Right renal pelvis (tissue), 4 donors: ENCODE results near the gene KRT74. TPM values are rescaled to one million over a fixed set of nuclear protein-coding genes. Genes with fewer than 3 reads are reported as not detected.
"Not testable (repeated sequence)": the region's sequence is repeated elsewhere in the genome, so short reads cannot be mapped to it uniquely, and the experiment has no call there.

ENCODE experiments used
- DNase-seq, 4 donors: peaks; one replicate each; pipeline ENCODE4 v3.0.0-alpha.2; 2013; ENCODE audit warnings: low read depth in 4 of 4, low spot score in 3 of 4, missing footprints in 1 of 4
- polyA plus RNA-seq, 4 donors: library from polyadenylated mRNA; unstranded; fragments of 120-200 nt; gene quantifications; one replicate each; pipeline ENCODE4 v1.2.1, GENCODE V29; 2013; ENCODE audit not compliant: insufficient read length in 4 of 4

The KRT74 gene
- polyA plus RNA-seq, 4 donors, result not detected

GRCh38 chr12:52604859-52605258 is 31.2 kb upstream of the KRT74 start:
- DNase-seq, result no peak

- no peak for DNase-seq
Measured at GRCh38 chr12:52603314-52603713, 29.7 kb upstream of the KRT74 start.

GRCh38 chr12:52602552-52602951 is 28.9 kb upstream of the KRT74 start:
- DNase-seq, result no peak

- no peak for DNase-seq
Measured at GRCh38 chr12:52601671-52602070, 28.0 kb upstream of the KRT74 start.

- DNase-seq, result no peak
Measured at GRCh38 chr12:52600941-52601481, 27.4 kb upstream of the KRT74 start, which contains the start of gene KRT72. TSS of gene KRT72 (minus strand) at chr12:52601463. CDS start at chr12:52601452, 11 bp downstream.

- DNase-seq, result no peak
Measured at GRCh38 chr12:52600475-52600874, 26.8 kb upstream of the KRT74 start.

- DNase-seq, result no peak
Measured at GRCh38 chr12:52600071-52600470, 26.4 kb upstream of the KRT74 start.

GRCh38 chr12:52598966-52599365 is 25.3 kb upstream of the KRT74 start:
- DNase-seq, result no peak

- DNase-seq, result not testable (repeated sequence)
Measured at GRCh38 chr12:52594237-52594636, 20.6 kb upstream of the KRT74 start.

- no peak for DNase-seq
Measured at GRCh38 chr12:52591521-52591920, 17.9 kb upstream of the KRT74 start.

- no peak for DNase-seq
Measured at GRCh38 chr12:52590021-52590420, 16.4 kb upstream of the KRT74 start.

- DNase-seq, result no peak
Measured at GRCh38 chr12:52587563-52587962, 13.9 kb upstream of the KRT74 start.

GRCh38 chr12:52585946-52586345 is 12.3 kb upstream of the KRT74 start:
- no peak for DNase-seq

- DNase-seq, result no peak
Measured at GRCh38 chr12:52585066-52585465, 11.4 kb upstream of the KRT74 start.

GRCh38 chr12:52584156-52584682 is 10.6 kb upstream of the KRT74 start:
- DNase-seq, result no peak

GRCh38 chr12:52582971-52583456 is 9.4 kb upstream of the KRT74 start:
- peak; percentile 32 to 55 (median 36) for DNase-seq

GRCh38 chr12:52582486-52582885 is 8.8 kb upstream of the KRT74 start:
- DNase-seq, result no peak

GRCh38 chr12:52581481-52581880 is 7.8 kb upstream of the KRT74 start:
- DNase-seq, result no peak

- no peak for DNase-seq
Measured at GRCh38 chr12:52581066-52581465, 7.4 kb upstream of the KRT74 start.

GRCh38 chr12:52580496-52580895 is 6.9 kb upstream of the KRT74 start:
- DNase-seq, result no peak

- no peak for DNase-seq
Measured at GRCh38 chr12:52579468-52580465, 6.1 kb upstream of the KRT74 start.
